KMS-11 (cell line): ENCODE data around the gene CCP110.

Source experiments
- H2AFZ ChIP-seq: fragments of 200-600 bp; sonication (generic); 2 replicates; pipeline ENCODE4 v1.6.1; 2016; ENCODE audit warnings: antibody characterized with exemption, mixed run types, low read depth
- H3K27ac ChIP-seq: fragments of 200-600 bp; sonication (generic); 2 replicates; pipeline ENCODE4 v1.6.1; 2016; ENCODE audit warnings: mild to moderate bottlenecking, mixed run types
- H3K27me3 ChIP-seq: fragments of 200-600 bp; sonication (generic); 2 replicates; pipeline ENCODE4 v1.6.1; 2017; ENCODE audit warnings: mild to moderate bottlenecking, low read depth, mixed run types, moderate library complexity; ENCODE audit not compliant: insufficient read depth
- H3K36me3 ChIP-seq: fragments of 200-600 bp; sonication (generic); 2 replicates; pipeline ENCODE4 v1.6.1; 2017; ENCODE audit warnings: mild to moderate bottlenecking, mixed run types; ENCODE audit not compliant: insufficient read depth
- H3K4me1 ChIP-seq: fragments of 200-600 bp; sonication (generic); 2 replicates; pipeline ENCODE4 v1.6.1; 2016; ENCODE audit warnings: mild to moderate bottlenecking, low read depth, mixed run types; ENCODE audit not compliant: poor library complexity, severe bottlenecking
- H3K4me2 ChIP-seq: fragments of 200-600 bp; sonication (generic); 2 replicates; pipeline ENCODE4 v1.7.0; 2016; ENCODE audit warnings: mild to moderate bottlenecking, mixed run types
- H3K4me3 ChIP-seq: fragments of 200-600 bp; sonication (generic); IDR thresholded peaks from 2 replicates; pipeline ENCODE4 v1.6.1; 2017; ENCODE audit warnings: low read depth, low read length, mixed read lengths; ENCODE audit not compliant: insufficient read depth
- H3K79me2 ChIP-seq: fragments of 200-600 bp; sonication (generic); 2 replicates; pipeline ENCODE4 v1.6.1; 2016; ENCODE audit warnings: low read depth, mixed run types; ENCODE audit not compliant: insufficient read depth
- H3K9ac ChIP-seq: fragments of 200-600 bp; sonication (generic); 2 replicates; pipeline ENCODE4 v1.6.1; 2016; ENCODE audit warnings: mild to moderate bottlenecking, mixed run types
- H4K20me1 ChIP-seq: fragments of 200-600 bp; sonication (generic); 2 replicates; pipeline ENCODE4 v1.6.1; 2016; ENCODE audit warnings: mild to moderate bottlenecking, mixed run types; ENCODE audit not compliant: insufficient read depth
- TF ChIP-seq, protein P1 (sequence below): fragments of 200-600 bp; sonication (generic); conservative IDR thresholded peaks from 2 replicates; pipeline ENCODE4 v1.6.1; 2017; ENCODE audit warnings: low read depth, mild to moderate bottlenecking, antibody characterized with exemption, low read length, moderate library complexity, mixed read lengths

Gene CCP110

DNA sequence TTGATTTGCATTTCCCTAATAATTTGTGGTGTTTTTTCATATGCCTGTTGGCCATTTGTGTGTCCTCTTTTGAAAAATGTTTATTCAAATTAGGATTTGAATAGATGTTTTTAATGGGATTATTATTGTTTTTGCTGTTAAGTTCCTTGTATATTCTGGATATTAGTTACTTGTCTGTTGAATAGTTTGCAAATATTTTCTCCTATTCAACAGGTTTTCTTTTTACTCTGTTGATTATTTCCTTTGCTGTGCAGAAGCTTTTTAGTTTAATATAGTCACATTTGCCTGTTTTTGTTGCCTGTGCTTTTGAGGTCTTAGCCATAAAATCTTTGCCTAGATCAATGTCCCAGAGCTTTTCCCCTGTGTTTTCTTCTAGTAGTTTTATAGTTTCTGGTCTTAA lies 11.4 kb upstream of the CCP110 start:
- Histone ChIP-seq H3K79me2 (no peaks in the 10 kb centered on the region), H3K9ac (no peak overlapping the region), H3K27me3 (no peaks in the 10 kb centered on the region), H3K4me2 (no peak overlapping the region), H2AFZ (no peak overlapping the region), H4K20me1 (no peaks in the 10 kb centered on the region), H3K27ac (no peak overlapping the region), H3K4me1 (peaks cover 6% of the 10 kb centered on the region), H3K4me3 (no peak overlapping the region), H3K36me3 (peaks cover 8% of the 10 kb centered on the region; the same call in 1 of the 2 replicates)
- TF ChIP-seq, protein P1, sequence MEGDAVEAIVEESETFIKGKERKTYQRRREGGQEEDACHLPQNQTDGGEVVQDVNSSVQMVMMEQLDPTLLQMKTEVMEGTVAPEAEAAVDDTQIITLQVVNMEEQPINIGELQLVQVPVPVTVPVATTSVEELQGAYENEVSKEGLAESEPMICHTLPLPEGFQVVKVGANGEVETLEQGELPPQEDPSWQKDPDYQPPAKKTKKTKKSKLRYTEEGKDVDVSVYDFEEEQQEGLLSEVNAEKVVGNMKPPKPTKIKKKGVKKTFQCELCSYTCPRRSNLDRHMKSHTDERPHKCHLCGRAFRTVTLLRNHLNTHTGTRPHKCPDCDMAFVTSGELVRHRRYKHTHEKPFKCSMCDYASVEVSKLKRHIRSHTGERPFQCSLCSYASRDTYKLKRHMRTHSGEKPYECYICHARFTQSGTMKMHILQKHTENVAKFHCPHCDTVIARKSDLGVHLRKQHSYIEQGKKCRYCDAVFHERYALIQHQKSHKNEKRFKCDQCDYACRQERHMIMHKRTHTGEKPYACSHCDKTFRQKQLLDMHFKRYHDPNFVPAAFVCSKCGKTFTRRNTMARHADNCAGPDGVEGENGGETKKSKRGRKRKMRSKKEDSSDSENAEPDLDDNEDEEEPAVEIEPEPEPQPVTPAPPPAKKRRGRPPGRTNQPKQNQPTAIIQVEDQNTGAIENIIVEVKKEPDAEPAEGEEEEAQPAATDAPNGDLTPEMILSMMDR: no peak

DNA sequence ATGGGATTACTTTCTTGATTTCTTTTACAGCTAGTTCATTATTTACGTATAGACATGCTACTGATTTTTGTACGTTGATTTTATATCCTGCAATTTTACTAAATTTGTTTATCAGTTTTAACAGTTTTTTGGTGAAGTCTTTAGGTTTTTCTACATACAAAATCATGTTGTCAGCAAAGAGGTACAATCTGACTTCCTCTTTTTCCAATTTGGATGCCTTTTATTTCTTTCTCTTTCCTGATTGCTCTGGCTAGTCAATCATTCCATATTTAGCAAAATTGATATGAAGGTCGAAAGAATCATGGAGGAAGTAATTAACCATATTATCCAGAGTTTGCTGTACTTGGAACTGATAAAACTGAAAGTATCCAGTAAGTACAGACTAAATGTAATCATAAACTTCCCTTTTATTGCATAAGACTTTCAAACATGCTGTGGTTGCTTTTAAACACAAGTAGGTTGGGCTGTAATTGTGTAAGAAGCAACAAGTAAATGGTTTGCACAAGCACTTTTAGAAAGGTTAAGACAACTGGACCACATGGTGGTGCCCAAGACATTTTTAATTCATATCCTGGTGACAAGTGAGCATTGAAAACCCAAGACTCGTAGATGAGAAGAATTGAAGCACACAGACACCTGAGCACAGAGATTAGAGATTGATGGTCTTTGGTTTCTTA lies 10.2 kb upstream of the CCP110 start:
- Histone ChIP-seq H3K4me2 (no peak overlapping the region), H3K4me3 (no peak overlapping the region), H3K79me2 (peaks cover 6% of the 10 kb centered on the region; the same call in 1 of the 2 replicates), H3K36me3 (peaks cover 8% of the 10 kb centered on the region; the same call in 1 of the 2 replicates), H3K27ac (no peak overlapping the region), H4K20me1 (no peaks in the 10 kb centered on the region), H3K9ac (no peak overlapping the region), H3K4me1 (peaks cover 16% of the 10 kb centered on the region), H2AFZ (no peak overlapping the region), H3K27me3 (no peaks in the 10 kb centered on the region)
- TF ChIP-seq, protein P1: no peak

DNA sequence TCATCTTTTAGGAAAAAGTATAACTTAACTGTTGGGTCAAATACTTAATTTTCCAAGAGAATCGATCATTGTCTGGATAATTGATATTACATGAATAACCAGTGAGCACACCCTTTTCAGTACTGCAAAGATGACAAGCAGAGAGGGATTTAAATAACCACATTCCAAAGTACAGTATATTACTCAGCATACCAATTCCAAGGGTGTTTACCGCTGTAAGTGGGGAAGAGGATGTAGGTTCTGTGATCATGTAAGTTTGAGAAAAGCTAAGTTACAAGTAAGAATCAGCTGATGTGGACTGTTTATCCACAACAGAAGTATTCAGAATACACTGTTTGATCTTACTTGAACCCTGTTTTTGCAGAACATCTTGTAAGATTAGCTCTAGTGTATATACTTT lies 8.0 kb upstream of the CCP110 start:
- H3K4me1 ChIP-seq: peaks cover 29% of the 10 kb centered on the region

DNA sequence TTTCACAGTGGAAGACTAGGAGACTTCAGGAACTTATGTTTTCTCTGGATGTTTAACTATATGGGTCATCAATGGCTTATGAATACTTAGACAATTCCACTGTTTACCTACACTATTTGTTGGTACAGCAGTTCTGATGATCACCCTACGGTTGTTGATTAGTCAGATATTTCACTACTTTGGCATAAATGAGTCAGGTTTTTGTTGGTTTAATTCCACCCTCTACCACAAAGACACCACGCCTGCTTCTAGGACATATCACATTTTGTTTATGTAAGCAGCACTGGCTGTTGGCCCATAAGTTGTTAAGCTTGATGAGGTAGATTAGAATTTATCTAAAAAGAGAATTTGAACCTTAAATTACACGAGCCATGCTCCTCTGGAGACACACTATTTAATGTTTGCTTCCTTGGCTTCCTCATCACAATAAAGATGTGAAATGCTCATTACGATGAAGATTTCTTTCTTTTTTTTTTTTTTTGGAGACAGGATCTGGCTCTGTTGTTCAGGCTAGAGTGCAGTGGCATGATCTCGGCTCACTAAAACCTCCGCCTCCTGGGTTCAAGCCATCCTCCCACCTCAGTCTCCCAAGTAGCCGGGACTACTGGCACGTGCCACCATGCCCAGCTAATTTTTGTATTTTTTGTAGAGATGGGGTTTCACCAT lies 6.2 kb upstream of the CCP110 start:
- H4K20me1 ChIP-seq: no peaks in the 10 kb centered on the region
- peaks cover 8% of the 10 kb centered on the region; the same call in 1 of the 2 replicates for H3K36me3 ChIP-seq
- no peak overlapping the region for H3K4me3 ChIP-seq
- H3K4me1 ChIP-seq: peaks cover 35% of the 10 kb centered on the region
- no peak overlapping the region for H2AFZ ChIP-seq
- TF ChIP-seq, protein P1: no peak
- peaks cover 25% of the 10 kb centered on the region for H3K79me2 ChIP-seq
- H3K27me3 ChIP-seq: no peaks in the 10 kb centered on the region
- H3K27ac ChIP-seq: no peak overlapping the region
- H3K9ac ChIP-seq: no peak overlapping the region
- H3K4me2 ChIP-seq: no peak overlapping the region

More for the DNA sequence above, 8.0 kb upstream of the CCP110 start:
- H3K4me2 ChIP-seq: no peak overlapping the region
- H3K36me3 ChIP-seq: peaks cover 8% of the 10 kb centered on the region; the same call in 1 of the 2 replicates
- H4K20me1 ChIP-seq: no peaks in the 10 kb centered on the region
- TF ChIP-seq, protein P1: no peak
- H3K27ac ChIP-seq: no peak overlapping the region
- H3K9ac ChIP-seq: no peak overlapping the region
- H2AFZ ChIP-seq: no peak overlapping the region
- peaks cover 25% of the 10 kb centered on the region for H3K79me2 ChIP-seq
- H3K27me3 ChIP-seq: no peaks in the 10 kb centered on the region
- no peak overlapping the region for H3K4me3 ChIP-seq
